HG02610 (cell line): Measurements from ENCODE around the gene IGSF3.
A peak's percentile ranks its signal among the peaks of the same experiment; 100 is the strongest.

ENCODE experiments used
- ATAC-seq: cut with Tn5 transposase; IDR thresholded peaks from one replicate; pipeline ENCODE4 v1.9.1; 2021; ENCODE audit warnings: mild to moderate bottlenecking, moderate library complexity; ENCODE audit not compliant: unreplicated experiment

The IGSF3 gene

DNA sequence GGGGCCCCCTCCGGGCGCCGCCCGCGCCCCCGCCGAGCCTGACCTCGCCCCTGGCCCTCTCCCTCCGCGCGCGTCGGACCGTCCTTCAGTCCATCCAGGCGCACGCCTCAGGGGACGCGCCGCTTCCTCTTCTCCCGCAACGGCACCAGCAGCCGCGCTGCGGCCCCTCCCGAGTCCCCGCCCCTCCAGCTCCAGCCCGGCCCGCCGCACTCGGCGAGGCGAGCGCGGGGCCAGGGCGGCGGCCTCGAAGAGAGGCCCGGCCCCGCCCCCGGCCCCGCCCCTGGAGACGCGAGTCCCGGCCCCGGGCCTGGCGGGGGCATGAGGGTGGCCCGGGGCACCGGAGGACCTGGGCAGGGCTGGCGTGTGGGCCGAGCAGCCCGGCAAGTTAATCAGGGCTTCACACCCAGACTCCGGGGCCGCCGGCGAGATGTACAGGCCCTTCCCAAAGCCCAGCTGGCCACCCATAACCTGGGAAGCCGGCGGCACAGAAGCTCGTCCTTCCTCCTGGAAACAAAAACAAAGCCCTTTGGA, at the start of gene IGSF3:
IGSF3 (minus strand) TSS at position 159 of the 531 bp plus-strand sequence. CDS start 1,407 bp downstream, outside the sequence.
- ATAC-seq, result peak; percentile 43

DNA sequence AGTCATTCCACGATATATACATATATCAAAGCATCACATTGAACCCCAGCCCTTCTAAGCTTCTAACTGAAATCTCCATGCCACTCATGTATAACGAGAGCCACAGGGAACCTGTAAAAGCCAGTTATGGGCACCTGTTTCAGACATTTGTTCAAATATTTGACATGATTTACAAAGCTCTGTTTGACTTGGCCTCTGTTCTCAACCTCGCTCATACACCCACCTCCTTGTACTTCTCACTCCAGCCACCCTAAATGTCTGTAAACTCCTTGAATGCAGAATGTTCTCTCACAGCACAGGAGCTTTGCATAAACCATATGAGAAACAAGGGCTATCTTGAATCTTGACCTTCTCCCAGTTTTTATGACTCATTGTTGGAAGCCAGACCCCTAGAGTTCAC, 49.8 kb upstream of the IGSF3 start:
- ATAC-seq, result no peak

DNA sequence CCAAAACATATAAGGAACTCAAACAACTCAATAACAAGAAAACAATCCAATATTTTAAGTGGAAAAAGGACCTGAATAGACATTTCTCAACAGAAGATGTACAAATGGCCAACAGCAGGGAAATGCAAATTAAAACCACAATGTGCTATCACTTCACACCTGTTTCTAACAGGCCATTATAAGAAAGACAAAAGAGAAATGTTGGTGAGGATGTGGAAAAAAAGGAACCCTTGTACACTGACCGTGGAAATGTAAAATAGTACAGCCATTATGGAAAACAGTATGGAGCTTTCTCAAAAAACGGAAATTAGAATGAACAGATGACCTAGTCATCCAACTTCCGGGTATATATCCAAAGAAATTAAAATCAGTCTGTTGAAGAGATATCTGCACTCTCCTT, 48.9 kb upstream of the IGSF3 start:
- no peak for ATAC-seq

DNA sequence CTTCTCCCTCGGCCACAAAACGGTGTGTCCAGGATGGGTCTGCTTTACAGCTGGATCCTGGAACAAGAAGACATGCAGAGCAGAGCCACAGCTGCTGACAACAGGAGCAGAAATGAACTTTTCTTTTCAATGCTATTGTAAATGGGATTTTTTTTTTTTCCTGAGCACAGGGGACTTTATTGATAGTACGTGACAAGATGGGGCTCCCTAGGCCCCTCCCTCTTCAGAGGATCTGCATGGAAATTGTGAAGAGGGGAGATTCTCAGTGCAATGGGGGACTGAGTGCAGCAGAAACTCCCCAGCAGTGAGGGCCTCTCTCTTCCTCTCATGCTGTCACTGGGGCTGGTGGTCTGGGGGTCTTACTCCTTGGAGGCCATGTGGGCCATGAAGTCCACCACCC, 45.9 kb upstream of the IGSF3 start:
- ATAC-seq, result no peak

DNA sequence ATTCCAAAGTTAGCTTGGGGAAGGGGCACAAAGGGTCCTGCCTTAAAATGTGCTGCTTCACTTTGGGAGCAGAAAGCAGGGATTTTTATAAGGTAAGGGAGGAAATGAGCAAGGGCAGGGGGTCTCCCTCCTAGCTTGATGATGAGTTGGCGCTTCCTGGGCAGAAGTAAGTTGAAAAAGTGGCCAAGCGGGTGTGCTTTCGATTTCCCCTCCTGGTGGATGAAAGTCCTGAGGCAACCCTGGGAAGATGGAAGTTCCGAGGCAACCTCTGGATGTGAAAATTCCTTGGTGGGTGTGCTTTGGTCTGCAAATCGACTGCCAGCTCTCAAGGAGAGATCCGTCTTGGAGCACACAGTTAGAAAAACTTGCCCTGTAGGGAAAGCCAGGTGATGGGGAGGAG, 45.0 kb upstream of the IGSF3 start:
- no peak for ATAC-seq

DNA sequence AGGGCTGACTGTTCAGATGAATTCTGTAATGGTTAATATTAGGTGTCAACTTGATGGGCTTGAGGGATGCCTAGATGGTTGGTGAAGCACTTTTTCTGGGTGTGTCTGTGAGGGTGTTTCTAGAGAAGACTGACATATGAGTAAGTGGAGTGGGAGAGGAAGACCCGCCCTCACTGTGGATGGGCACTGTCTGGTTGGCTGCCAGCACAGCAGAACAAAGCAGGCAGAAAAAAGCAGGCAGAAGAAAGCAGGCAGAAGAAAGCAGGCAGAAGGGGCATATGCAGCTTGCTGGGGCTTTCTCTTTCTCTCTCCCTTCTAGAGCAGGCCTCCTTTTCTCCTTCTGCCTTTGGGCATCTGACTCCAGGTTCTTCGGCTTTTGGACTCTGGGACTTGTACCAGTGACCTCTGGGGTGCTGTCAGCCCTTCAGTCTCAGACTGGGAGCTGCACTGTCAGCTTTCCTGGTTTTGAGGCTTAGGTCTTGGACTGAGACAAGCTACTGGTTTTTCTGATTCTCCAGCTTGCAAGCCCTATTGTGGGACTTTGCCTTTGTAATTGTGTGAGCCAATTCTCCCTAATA, 43.8 kb upstream of the IGSF3 start:
- ATAC-seq, result no peak

DNA sequence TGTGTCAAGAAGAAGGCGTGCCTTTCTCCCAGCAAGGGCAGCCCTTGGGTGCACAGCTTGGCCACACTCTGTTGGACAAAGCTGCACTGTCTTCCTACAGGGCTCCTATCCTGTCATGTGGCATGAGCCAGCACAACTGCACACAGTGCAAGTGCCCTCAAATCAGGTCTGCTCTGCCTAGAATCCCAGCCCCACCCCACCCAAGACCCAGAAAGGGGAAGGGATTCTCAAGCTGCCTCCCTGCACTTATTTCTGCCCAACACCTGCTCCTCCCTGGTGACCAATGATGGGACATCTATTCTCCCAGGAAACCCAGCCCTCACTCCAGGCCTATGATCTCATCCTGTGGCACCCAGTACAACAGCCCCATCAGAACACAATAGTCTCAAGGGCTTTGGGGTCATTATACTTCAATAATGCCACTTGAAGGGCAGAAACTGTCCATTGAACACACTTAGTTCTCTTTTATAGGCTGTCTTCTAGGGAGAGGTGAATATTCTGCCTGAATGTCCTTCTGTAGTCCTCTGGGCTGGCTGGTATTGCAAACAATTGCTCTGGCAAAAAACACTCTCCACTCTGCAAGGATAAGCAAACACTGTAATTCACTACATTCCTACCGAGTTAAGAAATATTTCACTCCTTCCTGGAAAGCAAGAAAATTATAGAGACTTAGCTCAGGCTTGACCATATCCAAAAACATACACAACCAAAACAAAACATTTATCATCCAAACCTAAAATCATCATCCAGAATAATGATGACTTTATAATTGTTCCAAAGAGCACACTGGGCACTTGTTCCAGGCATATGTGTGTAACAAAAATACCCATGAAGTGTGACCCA, 43.1 kb upstream of the IGSF3 start:
- no peak for ATAC-seq

DNA sequence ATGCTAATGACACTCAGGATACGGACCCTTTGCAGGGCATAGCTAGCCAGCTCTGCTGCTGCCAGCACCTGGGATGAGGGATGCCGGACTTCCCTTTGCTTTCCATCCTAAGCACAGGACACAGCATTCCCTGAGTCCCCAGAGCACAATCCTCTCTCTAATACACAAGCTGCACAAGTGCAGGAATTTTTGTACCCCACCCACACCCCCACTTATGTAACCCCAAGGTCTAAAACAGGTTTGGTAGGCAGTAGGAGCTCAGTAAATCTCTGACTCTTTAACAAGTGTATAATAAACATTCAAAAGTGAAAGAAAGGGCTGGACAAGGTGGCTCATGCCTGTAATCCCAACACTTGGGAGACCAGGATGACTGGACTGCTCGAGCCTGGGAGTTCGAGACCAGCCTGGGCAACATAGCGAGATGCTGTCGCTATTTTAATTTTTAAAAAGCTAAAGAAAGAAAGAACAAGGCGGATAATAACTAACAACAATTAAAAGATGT, 42.2 kb upstream of the IGSF3 start:
- ATAC-seq, result no peak

DNA sequence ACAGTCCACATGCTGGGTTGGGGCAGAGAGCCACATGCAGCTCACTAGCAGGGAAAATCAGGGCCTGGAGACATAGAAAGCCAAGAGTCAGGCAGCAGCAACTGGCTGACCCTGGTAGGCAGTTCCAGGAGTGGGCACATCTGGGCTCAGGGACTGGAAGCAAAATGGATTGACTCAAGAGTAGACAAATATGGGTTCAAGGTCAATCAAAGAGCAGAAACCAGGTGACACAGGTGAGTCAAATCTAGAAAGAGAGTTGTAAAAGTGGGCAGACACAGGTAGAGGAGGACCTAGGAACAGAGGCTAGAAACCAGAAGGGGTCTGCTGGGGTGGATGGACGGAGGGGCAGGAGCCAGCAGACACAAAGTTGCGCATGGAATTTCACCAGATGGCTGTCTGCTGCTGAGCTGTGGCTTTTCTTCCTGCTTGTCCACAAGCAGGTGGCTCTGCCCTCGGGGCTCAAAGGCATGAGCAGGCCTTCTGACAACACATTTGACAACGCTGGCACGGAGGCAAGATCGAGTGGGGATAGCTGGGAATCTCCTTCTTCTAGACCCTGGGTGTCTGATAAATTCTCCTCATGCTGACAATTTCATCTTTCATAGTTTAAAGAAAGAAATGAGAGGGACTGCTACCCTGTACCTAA, 40.8 kb upstream of the IGSF3 start:
- no peak for ATAC-seq

DNA sequence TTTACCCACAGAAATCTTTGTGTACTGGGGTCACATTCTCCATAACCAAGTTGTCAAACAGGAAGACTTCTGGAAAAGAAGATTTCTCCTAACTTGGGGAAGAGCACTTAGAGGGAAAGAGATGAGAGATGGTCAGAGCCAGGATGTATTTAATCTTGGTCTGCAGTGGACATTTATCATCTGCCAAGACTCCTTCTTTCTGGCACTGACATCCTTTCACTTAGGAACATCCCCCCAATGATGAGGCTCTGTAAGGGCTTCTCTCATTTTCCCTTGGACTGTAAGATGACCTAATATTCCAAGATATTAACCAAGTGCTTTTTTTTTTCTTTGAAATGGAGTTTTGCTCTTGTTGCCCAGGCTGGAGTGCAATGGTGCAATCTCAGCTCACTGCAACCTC, 39.3 kb upstream of the IGSF3 start:
- no peak for ATAC-seq

DNA sequence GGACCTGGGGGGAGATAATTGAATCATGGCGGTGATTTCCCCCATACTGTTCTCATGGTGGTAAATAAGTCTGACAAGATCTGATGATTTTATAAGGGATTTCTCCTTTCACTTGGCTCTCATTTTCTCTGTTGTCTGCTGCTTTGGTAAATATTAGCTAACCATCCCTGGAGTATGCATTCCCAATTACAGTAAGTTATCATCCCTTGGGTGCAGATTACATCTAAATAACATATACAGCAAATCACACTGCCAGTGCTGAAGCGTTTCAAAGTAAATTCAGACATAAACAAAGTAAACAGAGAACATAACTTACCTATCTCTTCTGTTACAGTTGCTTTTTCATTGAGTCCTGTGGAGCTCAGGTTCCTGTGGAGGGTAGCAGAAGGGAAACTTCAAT, 38.6 kb upstream of the IGSF3 start:
- no peak for ATAC-seq

DNA sequence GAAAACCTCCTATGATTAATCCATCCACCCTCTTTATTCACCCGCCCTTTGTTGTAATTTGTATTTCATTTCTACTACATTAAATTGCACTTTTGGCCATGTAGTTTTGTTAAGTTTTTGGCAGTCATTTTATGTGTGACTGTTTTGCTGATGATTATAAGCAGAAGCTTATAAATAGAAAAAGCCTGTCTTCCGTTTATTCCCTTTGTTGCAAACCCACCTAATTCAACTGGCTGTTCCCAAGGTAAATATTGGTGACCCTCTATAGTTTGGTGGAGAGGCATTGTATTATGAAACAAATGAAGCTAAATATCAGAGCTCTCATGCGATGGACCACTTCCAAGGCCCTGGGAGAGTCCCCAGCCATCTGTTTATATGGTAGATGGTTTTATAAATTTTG, 36.7 kb upstream of the IGSF3 start:
- no peak for ATAC-seq

DNA sequence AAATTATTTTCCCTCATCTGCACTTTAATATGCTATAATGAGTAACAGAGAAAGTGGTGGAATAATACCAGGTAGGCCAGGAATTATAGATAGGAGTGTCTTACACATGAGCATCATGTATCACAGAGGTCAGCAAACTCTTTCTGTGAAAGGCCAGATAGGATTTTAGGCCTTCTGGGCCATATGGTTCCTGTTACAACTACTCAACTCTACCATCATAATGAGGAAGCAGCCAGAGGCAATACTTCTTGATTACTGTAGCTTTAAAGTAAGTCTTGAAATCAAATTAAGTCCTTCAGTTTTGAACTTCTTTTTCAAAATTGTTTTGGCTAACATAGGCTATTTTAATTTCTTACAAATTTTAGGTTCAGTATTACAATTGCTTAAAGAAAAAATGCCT, 32.1 kb upstream of the IGSF3 start:
- ATAC-seq, result no peak

DNA sequence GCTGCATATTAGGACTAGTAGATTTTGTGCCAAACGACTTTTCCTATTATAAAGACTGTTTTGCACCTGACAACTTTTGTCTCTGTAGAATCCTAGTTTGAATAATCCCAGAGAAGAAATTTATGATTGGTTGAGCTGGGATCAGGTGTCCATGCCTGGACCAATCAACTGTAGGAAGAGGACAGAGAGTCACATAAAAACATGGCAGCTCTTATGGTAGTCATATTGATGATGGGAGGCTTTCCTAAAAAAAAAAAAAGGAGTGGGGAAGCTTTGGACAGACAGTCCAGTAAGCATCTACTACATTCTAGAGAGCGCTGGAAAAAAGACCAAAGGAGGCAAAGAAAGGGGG, 30.7 kb upstream of the IGSF3 start:
- no peak for ATAC-seq

DNA sequence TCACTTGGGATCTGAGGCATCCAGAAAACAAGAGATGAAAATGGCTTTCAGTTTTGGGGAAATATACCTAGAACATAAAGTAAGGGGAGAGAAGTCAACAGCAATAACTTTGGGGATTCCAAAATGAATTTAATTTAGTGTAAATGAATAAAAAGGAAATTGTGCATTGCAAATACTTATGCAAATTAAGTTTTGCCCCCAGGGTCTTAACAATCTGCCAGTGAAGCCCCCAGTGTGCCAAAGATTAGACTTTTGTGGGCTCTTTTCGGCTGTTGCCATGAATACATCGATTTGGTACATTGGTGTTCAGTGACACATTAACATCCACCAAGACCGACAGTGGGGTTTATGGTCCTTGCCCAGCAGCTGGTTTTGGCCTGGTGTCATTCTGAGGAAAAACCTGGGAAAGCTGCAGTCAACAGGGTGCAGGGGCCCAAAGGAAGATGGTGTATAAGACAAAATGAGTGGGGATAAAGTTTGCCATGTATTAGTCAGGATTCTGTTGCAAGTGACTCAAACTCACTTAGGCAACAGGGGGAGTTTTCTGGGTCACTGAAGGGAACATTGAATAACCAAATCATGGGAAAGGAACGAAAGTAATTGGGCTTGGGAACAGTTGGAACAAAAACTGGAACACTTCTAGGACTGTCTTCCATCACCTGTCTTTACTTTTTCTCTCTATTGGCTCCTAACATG, 30.2 kb upstream of the IGSF3 start:
- no peak for ATAC-seq

DNA sequence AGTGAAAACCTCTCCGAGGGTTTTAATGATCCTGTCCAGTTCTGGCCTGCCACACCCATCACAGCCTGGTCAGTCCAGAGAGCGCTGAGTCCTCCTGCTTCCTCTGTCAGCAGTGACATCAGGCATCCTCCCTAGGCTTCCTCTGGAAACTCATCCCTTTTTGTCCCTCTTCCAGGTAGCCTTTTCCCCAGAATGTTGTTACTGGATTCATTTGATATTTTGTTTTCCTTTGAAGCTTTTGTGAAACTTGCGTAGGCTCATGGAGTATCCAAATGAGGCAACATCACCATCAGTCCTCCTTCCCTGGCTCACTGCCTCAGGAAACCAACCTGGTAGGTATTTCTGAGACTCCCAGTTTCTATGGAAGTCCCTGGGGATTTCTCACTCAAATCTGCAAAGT, 27.0 kb upstream of the IGSF3 start:
- ATAC-seq, result no peak

DNA sequence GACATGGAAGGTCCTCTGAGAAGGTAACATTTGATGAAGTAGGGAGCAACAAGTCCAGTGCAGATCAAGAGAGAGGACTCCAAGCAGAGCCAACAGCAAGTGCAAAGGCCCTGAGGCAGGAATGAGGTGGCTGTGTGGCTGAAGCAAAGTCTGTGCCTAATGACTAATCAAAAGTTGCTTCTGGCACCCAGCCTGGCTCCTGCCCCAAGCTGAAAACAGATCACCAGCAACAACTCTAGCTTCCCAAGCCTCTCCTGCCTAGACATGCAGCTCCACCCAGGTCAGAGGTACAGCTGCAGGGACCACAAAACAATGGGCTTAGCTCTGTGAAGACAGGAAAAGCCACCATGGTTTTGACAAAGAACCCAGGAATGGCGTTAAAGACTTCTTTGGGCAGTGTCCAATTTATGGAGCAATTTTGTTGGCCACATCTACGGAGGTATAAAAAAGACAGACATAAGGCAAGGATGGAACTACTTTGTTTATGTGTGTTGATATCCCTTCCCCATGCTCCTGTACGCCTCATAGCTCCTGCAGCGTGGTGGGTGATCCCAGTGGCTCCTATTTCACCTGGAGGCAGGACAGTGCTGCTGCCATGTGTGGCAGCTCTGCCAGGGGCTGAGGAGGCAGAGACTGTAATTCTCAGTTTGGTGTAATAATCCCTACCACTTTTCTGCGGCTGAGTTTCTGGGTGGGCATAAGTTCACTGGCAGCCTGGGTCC, 26.4 kb upstream of the IGSF3 start:
- no peak for ATAC-seq

DNA sequence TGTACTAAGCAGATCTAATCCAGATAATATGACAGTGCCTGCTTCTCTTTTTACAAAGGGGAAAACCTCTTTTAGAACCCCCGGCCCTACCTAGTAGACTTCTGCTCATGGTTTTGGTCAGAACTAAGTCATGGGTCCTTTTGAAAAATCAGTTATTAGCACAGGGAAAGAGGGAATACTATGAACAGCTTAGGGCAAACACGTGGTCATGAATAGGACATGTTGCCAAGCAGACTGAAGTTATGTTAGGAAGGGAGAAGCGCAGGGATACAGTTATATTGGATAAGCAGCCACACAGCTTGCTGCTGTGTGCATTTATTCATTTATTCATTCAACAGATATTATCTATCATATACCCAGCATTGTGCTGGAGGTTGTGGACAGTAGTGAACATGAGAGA, 25.3 kb upstream of the IGSF3 start:
- ATAC-seq, result no peak

DNA sequence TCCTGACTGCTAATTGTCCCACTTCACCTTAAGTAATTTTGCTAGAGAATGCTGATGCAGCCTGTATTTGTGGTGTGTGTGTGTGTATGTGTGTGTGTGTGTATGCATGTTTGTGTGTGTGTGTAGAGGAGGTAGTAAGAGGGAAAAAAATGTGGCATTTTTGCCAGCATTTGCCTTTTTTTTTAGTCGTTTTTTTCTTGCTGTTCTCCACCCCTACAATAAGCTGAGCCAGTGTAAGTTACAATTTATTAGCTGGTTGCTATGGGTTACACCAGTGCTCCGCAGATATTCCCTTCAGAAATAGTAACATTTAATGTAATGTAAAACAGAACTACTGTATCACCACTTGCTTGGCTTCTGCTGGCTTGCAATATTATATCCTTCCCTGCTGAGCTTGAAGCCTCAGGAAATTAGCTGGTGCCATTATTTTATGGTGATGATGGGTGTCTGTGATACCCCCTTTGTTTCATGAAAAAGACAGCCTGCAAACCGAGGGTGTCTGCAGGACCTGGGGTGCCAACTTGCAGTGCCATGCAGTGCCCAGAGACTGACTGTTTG, 23.4 kb upstream of the IGSF3 start:
- no peak for ATAC-seq

DNA sequence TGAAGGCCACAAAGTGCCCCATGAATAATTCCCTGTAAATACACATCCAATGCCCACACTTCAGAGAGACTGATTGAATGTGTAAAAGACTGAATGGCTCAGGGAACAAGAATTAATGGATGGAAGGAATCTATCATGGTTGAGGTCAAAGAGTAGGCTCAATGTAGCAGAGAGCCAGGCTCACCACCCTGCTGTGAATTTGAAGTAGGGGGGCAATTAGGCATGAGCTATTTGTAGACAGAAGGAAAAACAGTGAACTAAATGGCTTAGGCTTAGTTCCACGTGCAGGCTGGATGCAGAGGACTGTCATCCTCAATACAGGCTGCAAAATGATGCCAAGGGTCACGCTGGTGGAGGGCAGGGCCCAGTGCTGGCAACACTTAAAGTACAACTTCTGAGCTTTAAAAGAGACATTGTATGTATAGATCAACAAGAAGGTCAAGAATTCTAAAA, 22.9 kb upstream of the IGSF3 start:
- ATAC-seq, result no peak
